ENCODE results near the gene EN2.

Gene EN2

DNA sequence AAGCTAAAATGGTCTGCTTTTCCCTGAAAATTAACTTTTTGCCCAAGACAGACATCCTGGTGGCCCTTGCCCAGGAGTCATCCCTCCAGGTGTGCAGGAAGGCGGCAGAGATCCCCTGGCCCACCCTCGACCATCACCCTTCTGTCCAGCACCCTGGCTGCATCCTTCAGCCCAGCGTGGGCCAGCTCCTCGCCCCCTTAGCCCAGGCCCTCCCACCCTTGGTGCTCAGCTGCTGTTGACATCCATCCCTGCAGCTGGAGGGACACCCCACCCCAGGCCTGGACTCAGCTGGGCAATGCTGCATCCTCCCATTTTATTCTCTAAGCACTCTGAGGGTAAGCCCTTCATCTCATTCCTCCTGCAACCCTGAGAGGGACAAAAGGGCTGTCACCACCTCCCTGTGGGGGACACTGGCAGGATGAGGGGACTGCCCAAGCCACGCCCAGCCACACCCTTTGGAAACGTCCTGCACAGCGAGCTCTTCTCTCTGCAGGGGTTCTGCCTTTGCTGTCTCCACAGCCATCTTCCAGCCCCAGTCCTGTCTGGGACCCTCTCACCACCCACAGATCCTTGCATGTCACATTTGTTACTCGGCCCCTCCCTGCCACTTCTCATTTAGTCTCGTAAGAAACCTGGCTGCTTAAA lies 30.7 kb downstream of the EN2 start:
- DNase-seq = no peak

DNA sequence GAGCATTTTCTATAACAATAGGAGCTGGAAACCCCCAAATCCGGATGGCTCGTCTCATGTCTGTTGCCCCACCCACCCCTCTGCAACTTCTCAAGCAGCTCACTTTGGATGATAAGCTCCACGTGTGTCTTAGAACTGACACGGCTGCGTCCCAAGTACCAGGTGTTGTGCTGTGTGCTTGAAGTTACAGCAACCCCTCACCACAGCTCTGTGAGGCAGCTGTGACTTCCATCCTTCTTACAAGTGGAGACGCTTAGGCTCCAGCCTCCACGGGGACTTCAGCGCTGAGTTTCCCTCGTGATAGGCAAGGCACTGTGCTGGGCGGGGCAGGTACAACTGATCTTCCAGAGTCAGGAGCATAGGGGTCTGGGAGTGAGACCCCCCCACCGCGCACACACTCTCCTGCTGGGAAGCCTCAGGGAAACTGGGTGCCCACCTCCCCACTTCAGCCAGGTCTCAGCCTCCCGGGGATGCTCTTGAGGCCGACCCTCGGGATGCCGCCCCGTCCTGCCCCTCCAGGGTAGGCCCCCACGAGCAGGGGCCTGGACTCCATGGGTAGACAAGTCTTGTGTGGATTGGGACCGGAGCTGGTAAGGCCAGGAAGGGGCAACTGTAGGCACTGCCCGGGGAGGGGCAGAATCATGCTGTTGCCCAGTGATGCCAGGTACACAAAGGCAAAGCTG lies 31.4 kb downstream of the EN2 start:
- no peak for DNase-seq

DNA sequence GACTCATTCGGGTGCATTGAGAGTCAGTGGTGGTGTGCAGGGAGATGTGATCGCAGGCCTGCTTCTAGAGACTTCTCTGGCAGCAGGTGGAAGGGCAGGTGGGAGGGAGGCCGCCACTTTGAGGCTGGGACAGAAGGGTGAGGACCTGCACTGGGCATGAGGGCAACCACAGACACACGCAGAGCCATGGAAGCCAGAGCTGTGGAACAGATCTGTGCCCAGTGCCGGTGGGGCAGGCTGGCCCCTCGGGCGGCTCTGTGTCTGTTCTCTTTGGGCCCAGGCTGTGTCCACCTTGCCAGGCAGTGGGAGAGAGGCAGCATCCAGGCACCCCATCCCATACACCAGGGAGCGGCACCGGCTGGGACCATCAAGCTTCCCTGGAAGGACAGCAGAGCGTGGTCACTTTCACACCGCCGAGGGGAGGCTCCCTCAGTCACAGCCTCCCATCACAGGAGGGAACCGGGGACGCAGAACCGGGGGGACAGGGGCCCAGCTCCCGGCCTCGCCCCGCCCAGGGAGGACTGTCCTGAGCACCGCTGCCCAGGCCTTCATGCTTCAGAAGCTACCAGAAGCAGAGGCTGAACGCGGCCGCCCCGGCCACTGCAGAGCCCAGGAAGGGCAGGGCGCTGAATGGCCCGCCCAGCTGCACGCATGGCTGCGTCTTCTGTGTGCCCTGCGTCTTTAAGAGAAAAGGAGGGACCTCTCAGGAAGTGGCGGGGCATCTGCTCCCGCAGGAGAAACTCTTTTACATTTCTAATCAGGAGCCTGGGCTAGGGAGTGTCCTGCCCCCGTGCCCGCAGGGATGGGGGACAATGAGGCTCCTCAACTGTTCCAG lies 32.1 kb downstream of the EN2 start:
- DNase-seq = no peak

DNA sequence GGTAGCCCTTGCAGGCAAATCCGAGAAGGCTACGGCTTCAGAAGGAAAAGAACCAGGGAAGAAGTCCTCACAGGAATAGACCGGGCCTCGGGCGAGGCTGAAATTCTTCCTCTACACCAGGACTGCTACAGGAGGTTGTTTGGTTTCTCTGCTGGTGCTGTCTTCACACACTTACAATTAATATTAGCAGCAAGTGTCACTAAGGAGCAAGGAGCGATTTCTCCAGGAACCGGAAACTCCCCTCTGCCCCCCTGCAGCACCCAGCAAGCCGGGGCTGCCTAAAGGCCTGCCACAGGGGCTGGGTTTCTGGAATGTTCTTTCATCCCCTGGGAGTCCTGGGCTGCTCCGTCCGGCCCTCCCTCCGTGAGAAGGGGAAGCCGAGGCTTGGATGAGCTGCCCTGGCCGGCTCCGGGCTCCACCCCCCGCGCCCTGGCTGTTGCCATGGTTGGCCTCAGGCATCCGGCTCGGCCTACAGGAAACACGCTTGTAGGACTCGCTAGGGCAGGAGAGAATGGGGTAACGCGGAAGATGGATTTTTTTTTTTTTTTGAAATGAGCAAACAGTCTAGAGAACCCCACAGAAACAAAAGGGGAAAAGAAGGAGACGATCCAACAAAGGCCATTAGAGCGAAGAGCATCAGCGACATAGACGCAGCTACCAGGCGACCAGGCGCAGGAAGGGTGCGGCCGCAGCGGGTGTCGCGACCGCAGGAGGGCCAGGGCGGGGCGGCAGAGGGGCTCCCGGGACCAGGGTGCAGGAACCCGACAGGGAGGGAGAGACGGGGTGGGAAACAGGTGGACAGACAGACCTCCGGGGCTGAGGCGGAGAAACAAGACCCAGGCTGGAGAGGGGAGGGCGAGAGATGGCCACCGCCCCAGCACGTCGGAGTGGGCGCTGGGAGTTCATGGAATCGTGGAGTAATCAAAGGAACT lies 33.0 kb downstream of the EN2 start:
- DNase-seq = no peak

DNA sequence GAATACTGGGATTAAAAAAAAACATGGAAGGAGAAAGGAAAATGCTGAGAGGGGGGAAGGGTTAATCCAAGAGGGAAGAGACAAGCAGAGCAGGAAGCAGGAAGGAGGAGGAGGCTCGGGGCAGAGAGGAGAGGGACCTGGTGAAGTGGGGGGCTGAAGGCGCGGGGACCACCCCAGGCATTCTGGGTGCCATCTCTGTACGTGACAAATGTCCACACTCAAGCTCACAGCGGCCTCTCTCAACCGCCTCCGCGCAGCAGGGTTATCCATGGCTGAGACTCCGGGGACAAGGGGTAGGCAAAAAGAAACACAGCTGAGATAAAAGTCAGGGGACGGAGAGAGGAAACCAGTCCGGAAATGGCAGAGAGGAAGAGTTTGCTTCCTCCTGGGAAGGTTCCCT lies 33.9 kb downstream of the EN2 start:
- no peak for DNase-seq

DNA sequence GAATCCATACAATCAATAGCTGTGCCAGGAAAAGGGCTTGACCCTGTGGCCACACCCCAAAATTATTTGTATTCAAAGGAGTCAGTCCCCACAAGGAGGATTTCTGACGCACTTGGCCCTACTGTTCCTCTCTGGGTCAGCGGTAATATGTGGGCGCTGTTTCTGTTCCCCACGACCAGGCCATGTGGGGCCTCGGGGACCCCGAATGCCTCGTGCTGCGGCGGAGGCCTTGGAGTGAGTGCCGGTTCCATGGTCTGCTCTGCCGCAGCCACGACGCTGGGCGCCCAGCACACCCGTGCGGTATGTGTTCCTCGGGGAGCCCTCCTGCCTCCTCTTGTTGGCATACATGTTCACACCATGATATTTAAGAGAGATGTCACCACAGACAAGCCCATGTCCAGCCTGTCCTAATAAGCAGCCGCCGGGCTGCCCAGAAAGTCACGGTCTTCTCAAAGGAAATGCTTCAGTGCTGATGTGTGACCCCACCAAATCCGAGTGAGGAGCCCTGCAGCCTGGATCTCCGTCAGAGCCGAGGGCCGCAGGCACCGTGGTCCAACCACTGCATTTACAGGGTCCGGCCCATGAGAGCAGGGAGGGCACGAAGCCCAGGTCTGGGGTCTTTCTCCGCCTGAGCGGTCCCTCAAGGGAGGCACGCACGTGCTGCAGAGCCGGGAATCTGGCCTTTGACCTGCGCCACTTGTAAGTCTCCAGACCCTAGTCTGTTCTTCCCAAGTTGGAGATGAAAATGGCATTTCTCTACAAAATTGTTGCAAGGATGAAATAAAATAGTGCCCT lies 36.0 kb downstream of the EN2 start:
- no peak for DNase-seq

DNA sequence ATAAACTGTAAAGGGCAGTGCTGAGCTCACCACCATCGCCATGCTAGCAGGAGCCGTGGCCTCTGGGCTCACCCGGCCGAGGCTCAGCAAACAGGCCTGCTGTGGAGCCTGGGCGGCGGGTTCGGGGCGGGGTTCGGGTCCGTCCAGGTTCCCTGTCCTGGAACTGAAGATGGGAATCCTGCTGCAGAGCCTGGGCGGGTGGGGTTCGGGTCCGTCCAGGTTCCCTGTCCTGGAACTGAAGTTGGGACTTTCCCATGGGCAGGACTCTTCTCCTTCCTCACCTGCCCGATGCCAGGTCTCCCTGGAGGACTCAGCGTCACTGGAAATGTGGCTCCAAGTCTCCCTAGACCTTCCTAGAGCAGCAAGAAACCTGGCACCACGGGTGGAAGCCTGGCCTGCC lies 36.6 kb downstream of the EN2 start:
- no peak for DNase-seq

DNA sequence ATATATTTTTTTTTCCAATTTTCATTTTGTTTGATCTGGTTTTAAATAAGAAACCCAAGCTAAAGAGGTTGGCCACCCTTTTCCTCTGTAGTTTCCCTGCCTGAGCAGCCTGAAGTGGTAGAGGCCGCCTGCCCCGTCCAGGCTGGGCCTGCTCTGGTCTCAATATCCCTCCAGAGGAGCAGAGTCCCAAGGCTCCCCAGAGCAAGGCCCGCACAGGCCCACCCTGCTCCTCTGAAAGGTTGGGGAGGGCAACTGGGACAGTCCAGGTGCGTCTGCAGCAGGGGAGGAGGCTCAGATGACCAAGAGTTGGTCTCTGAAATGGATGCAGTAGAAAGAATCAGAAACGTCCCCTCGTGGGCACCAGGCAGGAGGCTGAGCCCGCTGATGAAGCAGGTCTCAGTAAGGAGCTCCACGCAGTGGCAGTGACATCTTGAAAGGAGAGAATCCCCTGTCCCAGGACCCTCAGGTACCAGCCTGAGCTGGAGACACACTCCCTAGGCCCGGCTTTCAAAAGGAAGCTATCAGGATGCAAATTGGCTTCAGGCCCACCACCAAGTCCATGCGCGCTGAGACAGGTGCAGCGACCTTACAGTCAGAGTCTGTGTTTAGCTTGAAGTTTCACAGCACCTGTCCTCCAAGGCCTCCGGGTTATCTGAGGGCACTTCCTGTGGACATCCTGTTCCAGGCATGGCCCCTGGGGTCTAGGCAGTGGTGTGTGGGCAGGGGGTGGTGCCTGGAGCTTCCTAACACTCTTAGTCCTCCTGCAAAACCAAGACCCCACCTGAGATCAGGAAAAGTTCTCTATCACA lies 37.7 kb downstream of the EN2 start:
- DNase-seq = no peak

DNA sequence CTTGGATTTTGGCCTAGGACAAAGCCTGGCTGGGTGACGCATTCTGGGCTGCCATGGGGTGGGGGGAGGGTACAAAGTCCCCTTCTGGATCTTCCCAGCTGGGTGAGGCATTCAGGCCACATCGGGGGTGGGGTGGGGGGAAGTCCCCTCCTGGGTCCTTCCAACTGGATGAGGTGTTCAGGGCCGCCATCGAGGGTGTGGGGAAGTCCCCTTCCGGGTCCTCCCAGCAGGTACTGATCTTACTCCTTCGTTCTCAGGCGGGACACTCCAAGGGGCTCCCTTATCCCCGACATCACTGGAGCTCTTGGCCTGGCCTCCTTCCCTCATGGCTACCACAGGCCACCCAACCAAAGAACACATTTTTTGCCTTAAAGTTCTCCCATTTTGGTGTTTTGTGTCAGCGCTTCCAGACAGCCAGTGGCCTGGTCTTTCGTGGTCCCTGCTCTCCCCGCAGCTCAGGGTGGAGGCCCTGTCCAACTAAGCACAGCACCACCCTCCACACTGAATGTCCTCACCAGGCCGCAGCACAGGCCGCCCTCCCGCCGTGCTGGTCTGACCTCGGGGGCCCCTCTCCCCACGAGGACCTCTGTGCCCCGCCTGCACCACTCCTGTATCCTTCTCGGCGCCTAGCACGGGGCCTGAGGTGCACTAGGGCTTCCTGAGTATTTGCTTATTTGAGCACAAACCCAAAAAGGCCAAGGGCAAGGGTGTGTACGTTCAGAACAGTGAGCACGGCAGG lies 38.5 kb downstream of the EN2 start:
- no peak for DNase-seq

DNA sequence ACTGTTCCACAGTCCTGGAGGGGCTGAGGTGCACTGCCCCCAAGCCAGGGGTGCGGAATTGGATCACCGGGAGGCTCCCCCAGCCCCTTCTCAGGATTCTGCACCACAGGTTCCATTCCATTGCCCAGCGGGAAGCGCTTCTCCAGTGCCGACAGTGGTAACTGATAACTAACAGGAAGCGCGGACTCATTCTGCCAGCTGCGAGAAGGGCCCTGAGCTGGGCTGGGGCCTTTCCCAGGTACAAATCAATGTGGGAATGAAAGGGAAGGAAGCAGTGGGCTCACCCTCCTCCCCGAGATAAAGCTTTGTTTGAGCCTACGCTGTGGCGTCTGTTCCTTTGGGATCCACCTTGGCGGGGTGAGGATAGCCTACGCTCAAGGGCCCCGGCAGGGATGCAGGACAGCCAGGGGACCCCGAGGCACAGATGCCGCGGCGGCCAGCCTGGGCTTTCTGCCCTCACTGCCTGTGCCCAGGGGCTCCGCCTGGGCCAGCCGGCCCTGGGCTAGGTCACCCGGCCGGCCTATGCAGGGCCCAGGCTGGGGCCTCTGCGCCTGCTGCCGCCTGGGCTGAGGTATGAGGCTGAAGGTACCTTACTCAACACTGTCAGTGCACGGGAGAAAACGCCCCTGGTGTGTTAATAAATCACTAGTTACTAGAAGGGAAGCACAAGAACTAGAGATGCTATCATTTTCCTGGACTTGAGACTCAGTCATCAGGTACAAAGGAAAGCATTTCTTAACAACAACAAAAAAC lies 39.4 kb downstream of the EN2 start:
- no peak for DNase-seq

DNA sequence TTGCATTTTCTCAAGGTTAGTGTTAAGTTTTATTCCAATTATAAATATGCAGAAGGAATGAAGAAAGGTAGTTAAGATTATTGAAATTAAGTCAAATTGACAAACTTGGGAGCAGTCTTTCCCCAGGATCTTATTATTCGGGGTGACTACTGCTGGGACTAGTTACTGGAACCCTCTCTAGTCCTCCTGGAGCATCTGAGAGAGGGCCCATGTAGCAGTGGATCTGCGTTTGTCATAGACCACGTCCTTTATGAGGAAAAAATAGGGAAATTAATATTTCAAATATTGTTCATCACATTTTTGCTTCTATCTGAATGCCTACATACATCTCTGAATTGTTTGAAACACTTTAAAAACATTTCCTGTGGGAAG lies 47.5 kb downstream of the EN2 start:
- DNase-seq = no peak

DNA sequence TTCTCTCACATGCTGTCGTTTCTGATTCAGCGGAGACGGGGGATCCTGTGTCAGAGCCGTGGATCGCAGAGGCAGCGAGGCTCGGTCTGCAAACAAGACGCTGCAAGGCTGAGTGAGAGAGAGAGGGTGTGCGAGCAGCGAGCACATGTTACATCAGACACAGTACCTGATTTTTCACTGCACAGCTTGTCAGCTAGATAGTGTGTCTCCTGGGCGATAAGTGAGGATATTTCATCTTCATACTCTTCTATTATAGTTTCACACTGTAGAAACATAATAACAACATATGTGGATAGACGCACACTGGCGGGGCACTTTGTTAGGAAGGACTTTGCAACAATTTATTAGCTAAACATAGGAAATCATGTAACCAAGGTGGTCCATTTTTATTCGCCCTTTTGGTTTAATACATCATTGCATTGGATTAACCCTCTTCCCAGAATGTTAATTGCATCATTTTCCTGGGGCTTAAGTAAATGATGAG lies 49.0 kb downstream of the EN2 start:
- peak; percentile 66 for DNase-seq

DNA sequence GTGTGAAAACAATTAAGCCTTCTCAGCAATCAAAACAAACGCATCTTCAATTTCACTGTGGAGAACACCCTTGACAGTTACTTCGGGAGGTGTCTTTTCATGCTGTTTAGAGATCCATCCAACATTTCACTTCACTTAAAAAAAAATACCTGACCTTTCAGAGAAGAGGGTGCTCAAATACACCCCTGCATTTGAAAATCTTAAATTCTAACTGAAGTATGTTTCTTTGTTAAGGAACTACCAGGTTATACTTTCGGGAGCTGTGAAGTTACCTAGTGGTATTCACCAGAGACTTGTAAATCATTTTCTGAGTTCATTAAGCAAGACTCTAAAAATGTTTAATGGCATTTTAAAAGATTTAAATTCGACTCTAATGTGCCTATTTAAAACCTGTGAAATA lies 49.6 kb downstream of the EN2 start:
- DNase-seq = no peak

DNA sequence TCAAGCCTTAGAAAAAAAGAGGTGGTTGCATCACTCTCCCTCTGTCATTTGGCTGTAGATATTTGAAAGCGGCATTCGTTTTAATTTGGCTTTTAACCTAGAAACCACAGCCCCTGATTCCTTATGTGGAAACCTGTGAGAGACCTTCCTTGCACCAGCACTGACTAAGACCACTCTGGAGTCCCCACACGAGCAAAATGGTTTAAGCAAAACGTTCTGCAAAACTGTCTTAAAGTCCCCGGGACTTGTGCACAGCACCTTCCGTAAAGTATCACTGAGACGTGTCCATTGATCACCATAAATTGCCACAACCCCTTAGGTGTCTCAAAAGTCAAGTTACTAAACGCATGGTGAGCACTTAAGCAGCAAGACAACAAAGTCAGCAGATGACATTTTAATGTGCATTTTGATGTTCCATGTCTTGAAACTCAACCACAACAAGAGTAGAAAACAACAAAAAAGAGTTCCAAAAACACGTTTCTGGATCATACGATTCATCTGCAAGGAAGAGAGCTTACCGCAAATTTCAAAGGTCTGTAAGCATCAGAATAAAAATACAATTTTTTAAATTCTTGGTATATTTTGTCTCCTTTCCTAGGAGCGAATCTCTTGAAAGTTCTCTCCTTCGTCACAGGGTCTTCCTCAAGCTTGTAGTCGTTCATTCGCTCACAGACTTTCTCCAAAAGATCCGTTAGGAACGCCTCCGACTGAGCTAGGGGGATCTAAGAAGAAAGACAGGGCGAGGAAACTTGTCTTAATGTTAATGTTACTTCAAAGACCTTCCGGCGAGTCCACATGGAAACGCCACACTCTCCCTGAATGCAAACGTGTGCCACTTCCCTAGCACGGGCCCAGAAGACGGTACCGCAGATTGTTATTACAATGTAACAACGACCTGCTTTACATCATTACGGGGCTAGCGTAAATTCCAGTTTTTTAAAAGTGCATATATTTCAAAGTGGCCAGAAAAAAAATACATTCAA lies 50.7 kb downstream of the EN2 start:
- no peak for DNase-seq

DNA sequence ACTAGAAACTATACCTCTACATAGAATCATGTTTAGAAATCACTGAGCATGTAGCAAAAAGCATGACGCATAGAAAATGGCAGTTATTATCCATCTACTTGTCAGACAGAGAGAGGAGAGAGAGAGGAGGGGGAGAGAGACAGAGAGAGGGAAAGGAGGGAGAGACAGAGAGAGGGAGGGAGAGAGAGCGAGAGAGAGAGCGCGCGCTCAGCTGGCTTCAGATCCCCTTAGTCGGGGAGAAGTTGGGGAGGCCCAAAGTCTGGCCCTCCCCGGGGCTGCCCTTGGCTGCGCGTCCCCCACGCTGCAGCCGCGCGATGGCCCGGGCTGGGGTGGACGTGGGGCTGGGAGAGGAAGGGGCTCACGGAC lies 51.4 kb downstream of the EN2 start:
- DNase-seq = no peak

DNA sequence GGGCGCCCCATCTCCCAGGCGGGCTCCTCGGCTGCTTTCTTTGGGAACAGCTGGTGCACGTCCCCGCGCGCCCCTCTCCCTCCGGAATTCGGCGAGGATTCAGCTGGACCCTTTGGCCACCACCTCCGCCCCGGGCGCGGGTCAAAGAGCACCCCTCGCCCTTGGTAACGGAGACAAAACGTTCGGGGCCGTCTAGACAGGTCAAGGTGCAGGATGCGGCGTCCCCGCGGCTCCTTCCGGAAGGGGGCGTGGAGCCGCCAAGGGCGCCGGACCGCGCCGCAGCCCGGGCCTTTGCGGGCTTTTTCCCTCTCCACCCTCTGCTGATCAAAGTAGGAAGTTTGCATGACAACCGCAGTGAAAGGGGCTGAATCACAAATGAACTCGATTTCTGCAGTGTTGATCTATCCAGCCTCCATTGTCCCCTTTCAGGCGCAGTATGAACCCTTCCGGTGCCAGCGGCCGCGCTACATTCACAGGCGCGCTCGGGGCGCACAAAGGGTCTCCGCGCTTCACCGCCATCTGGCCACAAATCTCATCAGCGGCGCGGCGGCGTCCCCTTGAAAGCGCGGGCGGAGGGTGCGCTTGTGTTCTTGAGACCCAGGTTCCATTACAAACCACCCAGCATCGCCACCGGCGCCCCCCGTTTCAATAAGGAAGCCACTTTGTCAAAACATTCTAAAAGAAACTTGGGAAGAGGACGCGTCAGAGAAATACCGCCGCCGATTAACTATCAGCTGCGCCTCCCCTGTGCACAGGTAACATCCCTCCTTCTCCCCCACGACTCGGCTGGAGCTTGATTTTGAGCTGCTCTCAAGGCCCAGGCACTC lies 52.0 kb downstream of the EN2 start:
- DNase-seq = no peak

DNA sequence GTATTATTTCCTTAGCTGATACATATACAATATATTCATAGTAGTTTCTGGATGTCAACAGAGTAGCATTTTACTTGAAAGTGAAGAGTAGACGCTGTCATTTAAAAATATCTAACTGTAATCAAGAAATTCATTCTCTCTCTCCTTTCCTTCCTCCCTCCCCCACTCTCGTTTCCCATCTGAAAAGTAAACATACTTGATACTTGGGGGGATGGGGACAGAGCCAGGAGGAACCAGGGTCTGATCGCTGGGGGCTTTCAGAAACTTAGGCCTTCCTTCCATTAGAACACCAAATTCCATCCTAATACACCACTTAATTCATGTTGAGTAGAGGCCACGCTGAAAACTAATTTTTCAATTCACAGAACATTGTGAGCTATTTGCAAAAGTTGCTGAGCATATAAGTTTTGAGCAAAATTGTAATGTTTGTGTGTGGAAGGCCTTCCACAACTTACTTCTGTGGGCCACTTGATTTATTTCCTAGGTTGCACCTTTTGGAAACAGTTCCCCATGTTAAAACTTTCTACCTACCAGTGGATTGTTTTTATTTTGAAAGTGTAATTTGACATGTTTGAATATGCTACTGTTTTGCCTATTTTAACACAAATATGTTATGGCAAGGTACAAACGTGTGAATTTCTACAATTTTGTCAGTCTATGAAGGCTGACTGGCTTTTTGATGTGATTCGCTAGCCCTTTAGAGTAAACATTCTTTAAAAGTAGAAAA lies 53.2 kb downstream of the EN2 start:
- DNase-seq = no peak

Data from OCI-M1 (cell line).